Measurements from ENCODE around the gene BRD7. TPM values are rescaled to one million over a fixed set of nuclear protein-coding genes. Genes with fewer than 3 reads are reported as not detected.

BRD7 gene
- total RNA-seq, 1 experiment from 2014 or later = 45.6 TPM

- TF ChIP-seq REST (IDR thresholded peaks at IDR 0.05; ENCODE audit: insufficient read depth in 1 of 2, low read depth in 2 of 2, low read length in 1 of 2) = no peak
- no peak for TF ChIP-seq POLR2AphosphoS5 (IDR thresholded peaks at IDR 0.05; ENCODE audit: low read depth, low read length)
- TF ChIP-seq CTCF (IDR thresholded peaks at IDR 0.05) = no peak
- TF ChIP-seq TCF7L2 (IDR thresholded peaks at IDR 0.05; ENCODE audit: low read depth, low read length) = no peak
- no peak for TF ChIP-seq SIN3A (IDR thresholded peaks at IDR 0.05; ENCODE audit: borderline replicate concordance, insufficient read depth, low read depth, low read length)
- no peaks in the 10 kb centered on the region for H3K4me1 ChIP-seq (ENCODE audit: control insufficient read depth, insufficient read depth, low read length)
- POLR2A ChIA-PET = no interaction called here
- H3K9me3 ChIP-seq (ENCODE audit: control insufficient read depth, insufficient read depth, low read depth, low read length) = no peaks in the 10 kb centered on the region
- in situ Hi-C loops (cut with HindIII; ENCODE audit: low pct_unique_long_range_greater_than_20kb, low sequenced_read_pairs) = no loop called here
- intact Hi-C loops (cut with micrococcal nuclease; ENCODE audit: unreplicated experiment) = no loop called here
- CTCF ChIA-PET = no interaction called here
- H3K36me3 ChIP-seq (ENCODE audit: control insufficient read depth, insufficient read depth, low read length) = peaks cover 15% of the 10 kb centered on the region
- DNase-seq (ENCODE audit: low read depth, low spot score) = no peak
- H3K27ac ChIP-seq (ENCODE audit: low read length) = no peak overlapping the region
- no peak overlapping the region for H3K4me3 ChIP-seq (ENCODE audit: low read depth in 2 of 2, low read length in 2 of 2)
- no peaks in the 10 kb centered on the region for H3K27me3 ChIP-seq (ENCODE audit: control insufficient read depth, insufficient read depth, low read length)
- no peak for ATAC-seq
- no TSS peak for BruUV-seq (replicated peaks)
These were observed 54.1 kb downstream of the BRD7 start for GRCh38 chr16:50314665-50315064.

- CTCF ChIA-PET = no interaction called here
- DNase-seq (ENCODE audit: low read depth, low spot score) (no peak), ATAC-seq (no peak)
- no peak for TF ChIP-seq TCF7L2 (IDR thresholded peaks at IDR 0.05; ENCODE audit: low read depth, low read length)
- TF ChIP-seq POLR2AphosphoS5 (IDR thresholded peaks at IDR 0.05; ENCODE audit: low read depth, low read length) = no peak
- TF ChIP-seq SIN3A (IDR thresholded peaks at IDR 0.05; ENCODE audit: borderline replicate concordance, insufficient read depth, low read depth, low read length) = no peak
- no peak for TF ChIP-seq REST (IDR thresholded peaks at IDR 0.05; ENCODE audit: insufficient read depth in 1 of 2, low read depth in 2 of 2, low read length in 1 of 2)
- TF ChIP-seq CTCF (IDR thresholded peaks at IDR 0.05) = no peak
- intact Hi-C loops (cut with micrococcal nuclease; ENCODE audit: unreplicated experiment) = no loop called here
- Histone ChIP-seq H3K9me3 (ENCODE audit: control insufficient read depth, insufficient read depth, low read depth, low read length) (no peaks in the 10 kb centered on the region), H3K4me1 (ENCODE audit: control insufficient read depth, insufficient read depth, low read length) (no peaks in the 10 kb centered on the region), H3K27ac (ENCODE audit: low read length) (no peak overlapping the region), H3K36me3 (ENCODE audit: control insufficient read depth, insufficient read depth, low read length) (peaks cover 15% of the 10 kb centered on the region), H3K27me3 (ENCODE audit: control insufficient read depth, insufficient read depth, low read length) (no peaks in the 10 kb centered on the region), H3K4me3 (ENCODE audit: low read depth in 2 of 2, low read length in 2 of 2) (no peak overlapping the region)
- POLR2A ChIA-PET = no interaction called here
- no TSS peak for BruUV-seq (replicated peaks)
- in situ Hi-C loops (cut with HindIII; ENCODE audit: low pct_unique_long_range_greater_than_20kb, low sequenced_read_pairs) = no loop called here
These were observed 55.0 kb downstream of the BRD7 start for GRCh38 chr16:50313596-50314478.
